Activated CD8-positive, alpha-beta memory T cell treated with anti-CD3 and anti-CD28 coated beads for 48 hours (primary cell): Measurements from ENCODE around the gene OR8J1.
"Not testable (repeated sequence)": the region's sequence is repeated elsewhere in the genome, so short reads cannot be mapped to it uniquely, and the experiment has no call there.

Source experiments
- DNase-seq, 3 experiments: peaks; one replicate each; pipeline ENCODE4 v3.0.0-alpha.2; 2020; ENCODE audit warnings: low read depth in 2 of 3, low spot score in 2 of 3

Gene OR8J1, protein sequence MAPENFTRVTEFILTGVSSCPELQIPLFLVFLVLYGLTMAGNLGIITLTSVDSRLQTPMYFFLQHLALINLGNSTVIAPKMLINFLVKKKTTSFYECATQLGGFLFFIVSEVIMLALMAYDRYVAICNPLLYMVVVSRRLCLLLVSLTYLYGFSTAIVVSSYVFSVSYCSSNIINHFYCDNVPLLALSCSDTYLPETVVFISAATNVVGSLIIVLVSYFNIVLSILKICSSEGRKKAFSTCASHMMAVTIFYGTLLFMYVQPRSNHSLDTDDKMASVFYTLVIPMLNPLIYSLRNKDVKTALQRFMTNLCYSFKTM

GRCh38 chr11:56353991-56354390 lies at the start of gene OR8J1:
Gene OR8J1, plus strand, starts transcription at chr11:56354291. Its CDS starts 5,956 bp downstream, at chr11:56360247.
- DNase-seq, result no peak

GRCh38 chr11:56307836-56308235 lies 46.3 kb upstream of the OR8J1 start:
- DNase-seq, result no peak

- no peak for DNase-seq
These were observed 39.2 kb upstream of the OR8J1 start, which contains the start of gene OR8K3 for GRCh38 chr11:56314844-56315243. Gene OR8K3, plus strand, starts transcription at chr11:56315144. Its CDS starts 3,163 bp downstream, at chr11:56318307.

GRCh38 chr11:56331861-56332491 lies 22.1 kb upstream of the OR8J1 start:
- no peak for DNase-seq

- no peak for DNase-seq
These were observed 20.9 kb upstream of the OR8J1 start for GRCh38 chr11:56333156-56333555.

DNA sequence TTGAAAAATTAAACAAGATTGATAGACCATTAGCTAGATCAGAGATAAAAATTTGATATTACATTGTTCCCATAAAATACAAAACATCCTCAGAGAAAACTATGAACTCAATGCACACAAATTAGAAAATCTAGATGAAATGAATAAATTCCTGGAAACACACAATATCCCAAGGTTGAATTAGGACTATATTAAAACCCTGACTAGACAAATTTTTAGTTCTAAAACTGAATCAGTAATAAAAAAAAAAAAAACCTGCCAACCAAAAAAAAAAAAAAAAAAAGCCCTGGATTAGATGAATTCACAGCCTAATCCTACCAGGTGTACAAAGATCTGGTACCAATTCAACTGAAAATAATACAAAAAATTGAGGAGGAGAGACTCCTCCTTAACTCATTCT lies 13.8 kb upstream of the OR8J1 start:
- no peak for DNase-seq

GRCh38 chr11:56345739-56346138 lies 8.4 kb upstream of the OR8J1 start, which contains the start of gene OR8K1:
Gene OR8K1, plus strand, starts transcription at chr11:56346039. Its CDS starts 0 bp downstream, at chr11:56346039.
- no peak for DNase-seq

GRCh38 chr11:56375324-56375723 lies 21.2 kb downstream of the OR8J1 start, which contains the start of gene OR8U1:
Gene OR8U1, plus strand, starts transcription at chr11:56375624. Its CDS starts 0 bp downstream, at chr11:56375624.
- no peak for DNase-seq

DNA sequence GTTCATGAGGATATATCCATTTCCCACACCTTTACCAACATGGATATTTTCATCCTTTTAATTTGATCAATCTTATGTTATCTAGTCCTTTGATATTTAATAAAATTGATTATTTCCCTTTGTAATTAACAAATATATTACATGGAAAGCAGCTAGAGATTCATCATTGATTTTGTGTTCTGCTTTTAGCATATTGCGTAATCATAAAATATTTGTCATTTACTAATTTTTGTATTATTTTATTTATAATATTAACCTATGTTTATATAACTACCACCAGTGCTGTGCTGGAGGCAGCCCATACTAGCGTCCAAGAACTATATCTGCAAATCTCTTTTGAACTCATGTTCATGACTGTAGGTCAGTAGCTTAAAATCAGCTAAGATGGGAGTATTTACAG lies 26.0 kb downstream of the OR8J1 start:
- no peak for DNase-seq

GRCh38 chr11:56394381-56394780 lies 40.3 kb downstream of the OR8J1 start:
- no peak for DNase-seq

DNA sequence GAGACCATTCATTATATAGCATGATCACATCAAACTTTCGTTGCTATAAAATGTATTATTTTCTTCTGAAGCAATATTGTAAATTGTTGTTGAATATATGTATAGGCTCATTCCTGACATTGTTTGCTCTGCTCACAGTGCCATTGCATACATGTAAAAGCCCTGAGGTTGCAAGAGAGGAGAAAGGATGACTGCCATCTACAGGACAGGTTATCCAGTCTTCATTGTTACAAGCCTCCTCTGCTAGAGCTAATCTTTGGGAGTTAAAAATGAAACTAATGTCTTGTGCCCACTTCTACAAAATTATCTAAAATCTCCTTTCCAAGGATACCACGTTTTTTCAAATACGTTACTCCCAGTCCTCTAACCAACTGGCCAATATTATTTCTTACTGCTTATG lies 42.0 kb downstream of the OR8J1 start:
- DNase-seq, result no peak

DNA sequence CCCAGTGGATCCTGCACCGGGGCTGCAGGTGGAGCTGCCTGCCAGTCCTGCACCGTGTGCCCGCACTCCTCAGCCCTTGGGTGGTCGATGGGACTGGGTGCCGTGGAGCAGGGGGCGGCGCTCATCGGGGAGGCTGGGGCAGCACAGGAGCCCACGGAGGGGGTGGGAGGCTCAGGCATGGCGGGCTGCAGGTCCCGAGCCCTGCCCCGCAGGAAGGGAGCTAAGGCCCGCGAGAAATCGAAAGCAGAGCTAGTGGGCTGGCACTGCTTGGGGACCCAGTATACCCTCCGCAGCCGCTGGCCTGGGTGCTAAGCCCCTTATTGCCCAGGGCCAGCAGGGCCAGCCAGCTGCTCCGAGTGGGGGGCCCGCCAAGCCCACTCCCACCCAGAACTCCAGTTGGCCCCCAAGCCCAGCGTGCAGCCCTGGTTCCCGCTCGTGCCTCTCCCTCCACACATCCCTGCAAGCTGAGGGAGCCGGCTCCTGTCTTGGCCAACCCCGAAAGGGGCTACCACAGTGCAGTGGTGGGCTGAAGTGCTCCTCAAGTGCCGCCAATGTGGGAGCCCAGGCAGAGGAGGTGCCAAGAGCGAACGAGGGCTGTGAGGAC lies 47.9 kb downstream of the OR8J1 start:
- not testable (repeated sequence) for DNase-seq

- no peak for DNase-seq
These were observed 50.3 kb downstream of the OR8J1 start for GRCh38 chr11:56404393-56404792.

- no peak for DNase-seq
These were observed 56.7 kb downstream of the OR8J1 start for GRCh38 chr11:56410801-56411200.
